Stimulated activated CD8-positive, alpha-beta memory T cell treated with anti-CD3 and anti-CD28 coated beads, Interleukin-7, amount 100 ng/mL, for 48 hours (primary cell): ENCODE measurements around the gene PPP1R15B.
"Not testable (repeated sequence)": the region's sequence is repeated elsewhere in the genome, so short reads cannot be mapped to it uniquely, and the experiment has no call there.

Source experiments
- DNase-seq, 2 donors: peaks; one replicate each; pipeline ENCODE4 v3.0.0-alpha.2; 2020; ENCODE audit warnings: low read depth in 1 of 2; ENCODE audit errors: extremely low read depth in 1 of 2

PPP1R15B gene

DNA sequence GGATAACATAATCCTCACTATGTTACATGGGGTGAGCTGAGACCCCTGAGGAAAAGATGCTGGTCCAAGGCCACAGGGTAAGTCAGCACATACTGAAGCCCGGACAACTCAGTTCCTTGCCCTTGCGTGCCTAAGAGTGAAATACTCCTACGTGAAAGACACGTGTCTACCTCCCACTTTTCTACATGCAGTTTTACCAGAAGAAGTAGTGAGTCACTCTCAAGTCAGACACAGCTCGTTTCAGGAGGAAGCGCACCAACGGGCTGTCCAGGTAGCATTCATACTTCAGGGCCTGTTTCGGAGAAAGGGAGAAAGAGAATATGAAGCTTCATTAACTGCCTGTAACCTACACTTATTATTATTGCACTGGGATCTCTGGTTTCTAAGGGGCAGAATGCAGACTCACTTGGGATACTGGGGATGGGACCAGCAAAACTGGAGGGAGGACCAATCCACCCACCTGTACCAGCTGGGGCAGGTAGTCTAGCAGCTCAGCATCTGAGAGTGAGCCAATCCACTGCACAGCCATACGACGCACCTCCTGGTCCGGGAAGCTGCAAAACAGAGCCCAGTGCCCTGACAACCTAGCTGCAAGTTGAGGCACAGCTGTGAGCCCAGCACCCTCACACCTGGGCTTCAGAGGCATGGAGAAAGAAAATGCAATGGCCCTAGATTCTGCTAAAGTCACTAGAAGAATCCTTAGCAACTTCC is 32.4 kb upstream of the PPP1R15B start:
- peak in 1 of 2 donors; percentile 32 for DNase-seq

DNA sequence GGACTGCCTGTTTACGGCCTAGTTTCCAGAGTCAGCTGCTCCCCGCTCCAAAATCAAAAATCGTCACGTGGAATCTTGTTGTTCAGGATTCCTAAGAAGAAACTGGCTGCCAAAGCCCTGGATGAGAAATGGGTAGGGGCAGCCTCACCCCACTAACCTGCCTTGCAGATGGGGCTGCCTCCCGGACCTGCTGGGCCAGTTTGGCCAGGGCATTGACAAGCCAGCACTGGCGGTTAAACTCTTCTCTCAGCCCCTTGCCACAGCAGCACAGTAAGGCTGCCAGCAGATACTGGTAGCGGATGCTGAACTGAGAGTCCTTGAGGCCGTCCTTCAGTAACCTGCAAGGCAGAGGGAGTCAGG is 31.6 kb upstream of the PPP1R15B start:
- DNase-seq = no peak

DNA sequence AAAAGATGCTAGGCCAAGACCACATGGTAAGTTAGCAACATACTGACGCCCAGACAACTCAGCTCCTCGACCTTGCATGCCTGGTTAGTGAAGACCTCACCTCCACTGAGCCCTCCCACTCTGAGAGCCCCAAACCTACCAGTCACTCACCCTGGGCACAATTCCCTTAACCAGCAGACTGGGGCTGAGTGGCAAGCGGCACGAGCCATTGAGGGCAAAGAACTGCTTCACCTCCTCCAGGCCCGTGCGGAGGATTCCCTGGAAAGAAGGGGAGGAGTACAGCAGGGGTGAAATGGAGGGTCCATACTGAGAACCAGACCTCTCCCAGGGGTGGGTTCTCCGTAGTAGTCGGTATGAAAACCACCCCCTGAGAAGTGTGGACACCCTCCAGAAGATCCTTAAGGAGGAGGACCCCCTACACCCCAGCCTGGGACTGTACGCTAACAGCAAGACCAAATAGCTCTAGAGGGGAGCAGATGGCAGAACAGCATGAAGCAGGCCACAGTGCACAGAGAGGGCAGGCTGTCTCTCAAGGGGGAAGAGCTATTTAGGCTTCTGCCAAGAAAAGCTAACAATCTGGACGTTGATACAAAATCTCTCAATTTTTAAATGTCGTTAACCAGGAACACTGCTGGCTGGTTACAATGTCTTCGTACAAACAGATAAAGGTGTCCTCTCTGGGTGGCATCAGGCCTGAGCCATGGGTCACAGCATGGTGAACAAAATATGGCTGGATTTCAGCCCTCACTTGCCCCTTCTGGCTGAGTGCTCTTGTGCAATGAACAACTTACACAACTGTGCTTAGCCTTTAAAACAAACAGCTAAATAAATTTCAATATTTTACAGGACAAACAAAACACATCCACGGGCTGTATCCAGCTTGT is 31.0 kb upstream of the PPP1R15B start:
- DNase-seq = no peak

DNA sequence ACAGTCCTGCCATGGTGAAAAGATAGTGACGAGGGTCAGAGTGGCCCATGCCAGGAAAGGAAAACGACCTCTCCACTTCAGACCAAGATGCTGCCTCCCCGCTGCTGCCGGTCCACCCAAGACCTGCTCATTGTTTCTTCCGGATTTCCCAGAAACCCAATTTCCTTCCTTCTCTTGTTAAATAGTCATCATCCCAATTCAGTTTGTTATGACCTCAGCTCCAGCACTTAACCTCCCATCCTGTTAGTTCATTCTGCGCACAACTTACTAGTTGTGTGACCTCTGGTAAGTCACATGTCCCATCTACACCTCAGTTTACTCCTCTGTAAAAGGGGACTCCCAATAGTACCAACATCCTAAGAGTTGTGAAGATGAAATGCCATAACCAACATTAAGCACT is 29.9 kb upstream of the PPP1R15B start:
- no peak for DNase-seq

DNA sequence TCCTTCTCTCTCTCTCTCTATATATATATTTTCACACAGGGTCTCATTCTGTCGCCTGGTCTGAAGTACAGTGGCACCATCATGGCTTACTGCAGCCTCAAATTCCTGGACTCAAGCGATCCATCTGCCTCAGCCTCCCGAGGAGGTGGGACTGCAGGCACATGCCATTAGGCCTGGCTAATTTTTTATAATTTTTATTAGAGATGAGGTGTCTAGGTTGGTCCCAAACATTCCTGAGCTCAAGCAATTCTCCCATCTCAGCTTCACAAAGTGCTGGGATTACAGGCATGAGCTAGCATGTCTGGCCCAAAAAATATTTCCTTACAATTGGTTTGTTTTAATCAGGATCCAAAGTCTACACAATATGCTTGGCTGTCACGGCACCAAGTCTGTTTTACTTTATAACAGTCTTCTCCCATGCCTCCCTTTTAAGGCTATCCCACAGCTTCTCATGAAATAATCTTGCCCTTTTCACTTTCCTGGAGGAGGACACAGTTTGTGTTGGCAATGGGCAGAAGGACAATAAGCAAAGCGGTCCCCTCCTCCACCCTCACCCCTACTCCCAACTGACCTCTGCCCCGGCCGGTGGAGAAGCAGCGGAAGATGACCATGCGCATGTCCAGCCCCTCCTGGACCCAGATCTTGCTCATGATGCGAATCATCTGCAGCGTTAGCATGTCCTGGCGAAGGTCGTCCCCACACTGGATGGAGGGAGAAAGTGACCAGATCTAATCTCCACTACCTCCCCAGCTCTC is 28.2 kb upstream of the PPP1R15B start:
- no peak for DNase-seq

DNA sequence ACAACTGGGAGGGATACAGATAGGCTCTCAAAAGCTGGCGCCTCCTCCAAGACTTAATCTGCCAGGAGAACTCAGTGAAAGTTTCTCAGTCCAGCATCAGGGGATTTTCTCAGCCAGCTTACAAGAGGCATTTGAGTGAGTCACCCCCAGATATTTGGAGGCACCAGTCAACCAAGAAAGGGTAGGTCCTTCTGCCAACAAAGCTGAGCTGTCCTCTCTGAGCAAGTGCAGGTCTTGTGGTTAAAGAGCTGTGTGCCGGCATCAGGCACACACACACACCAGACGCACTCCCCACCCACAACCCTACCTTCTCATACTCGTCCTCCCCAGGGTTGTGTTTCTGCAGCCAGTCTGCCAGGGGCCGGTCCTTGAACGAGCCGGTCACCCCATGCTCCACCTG is 27.0 kb upstream of the PPP1R15B start:
- DNase-seq = peak in 1 of 2 donors; percentile 27

DNA sequence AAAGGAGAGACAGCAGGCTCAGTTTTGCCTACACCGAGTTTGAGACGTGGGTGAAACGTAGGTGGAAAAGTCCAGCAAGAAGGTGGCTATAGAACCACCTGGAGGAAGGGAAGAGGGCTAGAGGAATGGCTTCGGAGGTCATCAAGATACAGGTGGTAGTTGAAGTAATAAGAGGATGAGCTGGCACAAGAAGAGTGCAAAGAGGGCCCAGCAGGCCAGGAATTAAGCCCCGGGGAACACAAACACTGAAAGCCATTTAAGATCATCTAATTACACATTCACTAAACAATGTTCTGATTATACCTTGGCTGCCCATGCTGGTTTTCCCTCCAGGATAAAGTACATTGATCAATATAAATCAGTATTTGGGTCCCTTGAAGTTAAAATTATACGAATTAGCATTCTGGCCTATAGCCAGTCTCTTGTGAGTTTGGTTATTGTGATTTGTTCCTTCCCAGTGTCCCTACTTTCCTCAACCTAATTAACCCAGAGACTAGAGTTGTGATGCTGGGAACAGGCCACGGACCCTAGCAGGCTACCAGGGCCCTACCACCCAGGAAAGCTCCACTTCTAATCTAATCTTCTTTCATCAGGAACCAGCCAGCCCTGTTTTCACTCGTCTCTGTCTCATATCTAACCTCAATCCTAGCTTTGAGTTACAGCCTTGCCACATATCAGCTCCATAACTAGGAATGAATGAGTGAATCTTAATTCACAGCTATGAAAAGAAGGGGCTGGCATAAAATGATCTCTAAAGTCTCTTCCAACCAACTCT is 26.4 kb upstream of the PPP1R15B start:
- no peak for DNase-seq

DNA sequence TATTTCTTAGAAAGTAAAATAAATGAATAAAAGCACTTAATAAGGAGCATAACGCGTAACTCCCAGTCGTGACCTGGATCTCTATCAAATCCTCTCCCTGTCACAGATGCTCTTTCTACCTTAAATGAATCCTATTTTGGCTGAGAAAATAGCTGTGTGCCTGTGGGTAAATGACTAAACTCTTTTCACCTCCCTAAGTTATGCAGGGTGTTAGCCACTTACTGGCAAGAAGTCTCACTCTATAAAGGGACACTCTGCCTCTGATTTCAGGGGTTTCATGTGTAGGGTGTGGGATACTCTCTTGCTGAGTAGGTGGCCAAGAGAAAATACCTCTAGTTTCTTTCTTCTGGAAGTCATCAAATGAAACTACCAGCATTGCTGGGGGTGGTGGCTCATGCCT is 24.3 kb upstream of the PPP1R15B start:
- DNase-seq = no peak

DNA sequence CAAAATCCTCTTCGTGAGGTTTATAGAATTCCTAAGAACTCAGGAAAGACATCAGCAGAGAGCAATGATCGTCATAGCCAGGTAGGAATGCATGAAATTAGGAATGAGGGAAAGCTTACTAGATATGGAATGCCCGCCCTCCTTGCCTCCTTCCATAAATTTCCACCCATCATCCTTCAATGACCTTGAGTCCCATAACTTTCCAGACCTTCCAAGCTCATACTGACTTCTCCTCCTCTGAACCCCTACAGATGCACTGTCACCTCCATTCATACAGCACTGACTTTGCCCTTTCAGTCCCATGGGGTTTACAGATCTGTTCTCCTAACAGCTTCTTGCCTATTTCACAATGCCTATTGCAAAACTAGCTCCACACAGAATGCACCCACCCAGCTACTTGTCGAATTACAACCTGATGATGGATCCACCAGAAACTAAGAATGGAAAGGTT is 23.8 kb upstream of the PPP1R15B start:
- no peak for DNase-seq

DNA sequence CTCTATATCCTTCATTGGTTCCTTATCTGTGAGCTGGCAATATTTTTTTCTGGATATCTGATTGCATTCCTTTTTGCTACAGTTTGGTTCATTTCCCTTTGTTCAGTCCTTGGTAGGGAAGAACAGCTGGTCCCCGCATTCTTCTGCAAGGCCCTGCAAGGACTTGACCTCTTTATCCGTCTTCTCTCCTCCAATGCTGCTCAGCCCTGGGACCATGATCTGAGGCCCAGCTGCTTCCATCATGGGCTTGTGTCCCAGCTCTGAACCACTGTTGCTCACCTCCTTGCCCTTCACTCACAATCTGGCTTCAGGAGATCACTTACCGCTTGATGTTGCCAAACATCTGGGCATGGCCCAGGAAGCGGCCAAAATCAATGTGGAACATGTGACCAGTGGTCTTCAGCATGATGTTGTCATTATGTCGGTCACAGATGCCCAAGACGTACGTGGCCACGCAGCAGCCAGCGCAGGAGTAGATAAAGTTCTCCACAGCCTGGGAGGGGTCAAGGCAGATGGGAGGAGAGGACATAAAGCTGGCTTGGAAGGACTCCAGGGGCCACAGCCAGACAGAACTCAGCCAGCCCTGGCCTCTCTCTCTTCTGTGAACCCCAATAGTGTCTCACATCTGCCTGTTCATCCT is 22.6 kb upstream of the PPP1R15B start:
- DNase-seq = no peak

DNA sequence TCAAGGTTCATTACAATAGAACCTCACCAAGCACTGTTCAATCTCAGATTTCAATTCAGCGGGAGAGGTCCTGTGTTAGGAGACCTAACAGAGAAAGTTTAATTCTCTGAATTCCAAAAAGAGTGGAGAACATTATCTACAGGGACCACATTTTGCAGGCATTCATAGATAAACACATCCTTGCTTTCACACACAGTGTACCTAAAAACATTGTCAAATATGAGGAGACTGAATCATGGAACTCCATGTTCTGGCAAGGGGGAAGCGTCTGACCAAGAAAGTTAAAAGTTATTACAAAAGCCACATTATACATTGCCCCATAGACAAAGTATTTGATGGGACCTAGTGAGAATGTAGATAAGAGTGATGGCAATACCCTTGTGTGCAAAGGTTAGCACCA is 21.1 kb upstream of the PPP1R15B start:
- DNase-seq = no peak

DNA sequence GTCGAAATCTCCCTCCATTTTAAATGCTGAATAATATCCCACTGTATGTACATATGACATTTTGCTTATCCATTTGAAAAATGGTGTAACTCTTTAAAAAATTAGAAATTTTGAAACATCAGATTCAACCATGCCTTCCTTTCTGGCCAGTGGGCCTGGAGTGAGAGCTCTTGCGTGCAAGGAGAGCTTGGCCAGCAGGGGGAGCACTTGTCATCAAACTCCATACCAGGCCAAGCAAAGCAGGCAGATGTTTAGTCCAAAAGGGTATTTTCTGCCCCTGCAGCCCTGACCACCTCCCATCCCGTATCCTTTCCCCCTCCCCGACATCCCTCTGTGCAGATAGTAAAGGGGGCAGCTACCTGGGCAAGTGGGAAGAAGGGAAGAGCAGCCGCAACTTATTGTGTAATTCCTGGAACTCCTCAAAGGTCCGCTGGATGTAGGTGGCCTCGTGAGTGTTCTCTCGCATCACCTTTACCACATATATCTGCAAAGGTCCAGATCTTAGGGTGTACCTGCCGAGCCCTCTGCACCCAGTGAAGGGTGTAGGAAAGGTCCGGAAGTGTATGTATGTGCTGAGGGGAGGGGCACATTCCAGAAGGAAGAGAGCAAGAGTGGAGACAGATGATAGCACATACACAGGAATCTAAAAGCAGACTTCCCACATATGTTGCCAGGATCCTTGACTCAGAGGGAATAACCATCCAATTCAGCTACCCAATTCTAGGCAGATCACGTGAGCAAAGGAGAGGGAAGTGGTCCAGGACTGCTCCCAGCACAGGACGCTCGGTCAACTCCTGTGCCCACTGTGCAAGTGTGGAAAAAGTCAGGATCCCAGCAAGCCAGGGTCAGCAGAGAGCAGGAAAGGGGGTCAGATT is 19.9 kb upstream of the PPP1R15B start:
- peak; percentile 30 to 47 for DNase-seq

DNA sequence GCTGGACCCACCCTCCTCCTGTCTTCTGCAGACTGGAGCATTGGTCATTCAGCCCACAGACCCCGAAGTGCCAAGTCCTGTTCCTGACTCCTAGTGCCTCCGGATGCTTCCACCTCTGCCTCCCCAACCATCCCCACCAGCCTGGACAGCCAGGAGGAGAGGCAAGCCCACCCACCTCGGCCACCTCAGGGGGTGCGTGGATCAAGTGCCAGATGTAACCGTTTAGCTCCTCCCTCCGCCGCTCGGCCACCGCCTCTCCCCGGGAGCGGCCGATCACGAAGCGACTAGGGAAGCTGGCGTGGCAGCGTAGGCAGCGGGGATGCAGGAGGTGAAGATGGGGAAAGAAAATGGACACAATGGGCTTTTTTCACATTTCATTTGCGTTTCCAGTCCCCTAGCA is 18.1 kb upstream of the PPP1R15B start:
- DNase-seq = no peak

DNA sequence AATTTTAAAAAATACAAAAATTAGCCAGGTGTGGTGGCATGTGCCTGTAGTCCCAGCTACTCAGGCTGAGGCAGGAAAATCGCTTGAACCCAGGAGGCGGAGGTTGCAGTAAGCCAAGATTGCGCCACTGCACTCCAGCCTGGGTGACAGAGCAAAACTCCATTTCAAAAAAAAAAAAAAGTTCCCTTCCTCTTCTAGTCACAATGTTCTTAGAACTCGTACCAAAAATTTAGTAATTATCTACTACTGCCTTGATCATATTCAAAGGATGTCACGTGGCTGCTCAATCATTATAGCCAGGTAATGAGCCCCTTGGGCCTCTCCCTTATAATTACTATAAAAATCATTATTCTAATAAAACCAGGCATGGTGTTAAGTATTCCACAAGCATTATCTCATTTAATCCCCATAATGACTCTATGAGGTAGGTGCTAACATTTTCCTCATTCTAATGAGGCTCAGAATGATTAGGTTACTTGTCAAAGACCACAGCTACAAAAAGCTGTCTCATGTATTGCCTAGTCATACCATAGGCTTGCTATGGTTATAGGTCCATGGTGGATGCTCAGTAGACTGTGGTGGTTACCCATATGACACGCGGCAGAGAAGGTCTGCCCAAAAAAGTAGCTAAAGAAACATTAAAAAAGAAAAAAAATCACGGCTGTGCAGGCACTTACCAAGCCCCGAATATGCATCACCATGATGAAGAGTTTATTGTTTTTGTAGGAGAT is 15.5 kb upstream of the PPP1R15B start:
- DNase-seq = no peak

DNA sequence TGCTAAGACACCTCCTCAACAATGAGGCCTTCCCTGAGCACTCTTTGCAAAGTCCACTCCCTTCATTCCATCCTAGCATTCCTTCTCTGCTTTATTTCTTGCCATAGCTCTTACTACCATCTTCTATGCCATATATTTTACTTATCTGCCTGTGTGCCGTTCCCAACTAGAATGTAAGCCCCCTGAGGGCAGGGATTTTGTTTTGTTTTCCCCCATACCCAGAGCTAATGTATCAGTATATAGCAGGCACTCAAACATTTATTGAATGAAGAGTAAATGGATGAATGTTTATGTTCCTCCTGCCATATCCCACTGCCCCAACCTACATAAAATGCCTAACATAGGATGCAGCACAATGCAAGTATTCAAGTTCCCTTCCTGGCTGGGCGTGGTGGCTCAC is 14.9 kb upstream of the PPP1R15B start:
- DNase-seq = no peak

DNA sequence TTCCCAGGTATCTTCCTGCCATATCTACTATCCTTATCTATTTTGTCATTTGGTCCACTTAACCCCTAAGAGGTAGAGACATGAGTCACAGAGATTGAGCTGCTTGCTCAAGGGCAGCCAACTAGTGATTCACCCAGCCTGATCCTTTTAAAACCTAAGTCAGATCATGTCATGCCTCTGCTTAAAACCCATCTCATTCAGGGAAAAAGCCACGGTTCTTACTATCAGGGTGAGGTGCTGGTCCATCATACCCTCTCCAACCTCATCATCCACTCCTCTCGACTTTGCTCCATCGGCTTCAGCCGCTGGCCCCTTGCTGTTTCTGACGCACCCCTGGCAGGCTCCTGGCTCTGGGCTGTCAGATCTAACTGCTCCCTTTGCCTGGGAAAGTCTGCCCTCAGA is 14.4 kb upstream of the PPP1R15B start:
- DNase-seq = no peak

DNA sequence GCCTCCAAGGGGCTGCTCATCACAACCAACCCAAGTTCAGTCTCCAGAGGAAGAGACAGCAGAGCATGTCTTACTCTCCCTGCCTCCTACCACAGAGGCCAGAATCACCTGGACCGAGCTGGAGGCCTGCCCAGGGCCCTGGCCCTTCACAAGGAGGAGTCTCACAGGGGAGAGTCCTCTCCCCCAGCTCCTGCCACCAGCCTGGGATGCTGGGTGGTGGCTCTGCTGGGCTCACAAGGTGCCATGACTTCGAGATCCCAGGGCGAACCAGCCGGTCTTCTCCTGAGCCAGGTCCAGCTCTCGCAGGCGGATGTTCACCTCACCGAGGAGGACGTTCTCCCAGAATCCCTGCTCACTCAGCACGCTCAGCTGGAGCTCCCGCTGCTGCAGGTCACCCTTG is 13.0 kb upstream of the PPP1R15B start:
- DNase-seq = no peak

DNA sequence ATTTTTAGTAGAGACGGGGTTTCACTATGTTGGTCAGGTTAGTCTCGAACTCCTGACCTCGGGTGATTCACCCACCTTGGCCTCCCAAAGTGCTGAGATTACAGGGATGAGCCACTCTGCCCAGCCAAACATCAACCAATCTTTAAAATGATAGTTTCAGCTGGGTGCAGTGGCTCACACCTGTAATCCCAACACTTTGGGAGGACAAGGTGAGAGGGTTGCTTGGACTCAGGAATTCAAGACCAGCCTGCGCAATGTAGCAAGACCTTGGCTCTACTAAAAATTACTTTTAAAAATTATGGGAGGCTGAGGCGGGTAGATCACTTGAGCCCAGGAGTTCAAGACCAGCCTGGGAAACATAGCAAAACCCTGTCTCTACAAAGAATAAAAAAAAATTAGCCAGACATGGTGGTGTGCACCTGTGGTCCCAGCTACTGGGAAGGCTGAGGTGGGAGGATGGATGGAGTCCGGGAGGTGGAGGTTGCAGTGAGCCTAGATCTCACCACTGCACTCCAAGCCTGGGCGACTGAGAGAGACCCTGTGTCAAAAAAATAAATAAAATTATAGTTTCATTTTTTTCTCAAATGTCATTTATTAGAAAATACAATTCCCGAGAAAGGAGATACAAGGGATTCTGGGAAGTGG is 10.6 kb upstream of the PPP1R15B start:
- DNase-seq = not testable (repeated sequence)
